Prostate gland (tissue), 2 donors: ENCODE results near the gene FRRS1L.

Experiments used
- CTCF ChIP-seq, 4 experiments: fragments of 200-600 bp in 2 of 4; fragments of 450-650 bp in 2 of 4; sonication (generic) in 2 of 4; IDR thresholded peaks; 1 replicate in 3 of 4; 2 replicates in 1 of 4; pipeline ENCODE4 v1.5.1; 2016 to 2019; ENCODE audit warnings: antibody characterized with exemption in 4 of 4, mild to moderate bottlenecking in 2 of 4, moderate library complexity in 2 of 4
- POLR2A ChIP-seq: fragments of 450-650 bp; IDR thresholded peaks from one replicate; pipeline ENCODE4 v1.6.1; 2016; ENCODE audit warnings: antibody characterized with exemption, mild to moderate bottlenecking

- TF ChIP-seq CTCF (IDR thresholded peaks at IDR 0.05) = no peak
- TF ChIP-seq POLR2A = no peak
Observed at GRCh38 chr9:109156708-109157107, 10.3 kb downstream of the FRRS1L start.
